Thyroid gland (tissue), 4 donors: ENCODE measurements around the gene CNTROB. TPM values are rescaled to one million over a fixed set of nuclear protein-coding genes. Genes with fewer than 3 reads are reported as not detected.

ENCODE experiments used
- DNase-seq, 2 donors: peaks; one replicate each; pipeline ENCODE4 v3.0.0-alpha.2; 2019
- H3K27ac ChIP-seq, 3 donors: fragments of 200-600 bp; sonication (generic); 1 replicate in 2 of 3; 2 replicates in 1 of 3; pipeline ENCODE4 v1.5.1; 2016 to 2019; ENCODE audit warnings: mild to moderate bottlenecking in 1 of 3, moderate library complexity in 1 of 3
- H3K27me3 ChIP-seq: fragments of 200-600 bp; sonication (generic); one replicate; pipeline ENCODE4 v1.5.1; 2019
- H3K36me3 ChIP-seq, 2 donors: fragments of 200-600 bp; sonication (generic); one replicate each; pipeline ENCODE4 v1.5.1; 2016 to 2019
- H3K4me1 ChIP-seq, 2 donors: fragments of 200-600 bp; sonication (generic); one replicate each; pipeline ENCODE4 v1.5.1; 2017 to 2019
- H3K4me3 ChIP-seq, 3 donors: fragments of 200-600 bp; sonication (generic); replicated peaks in 1 of 3; 1 replicate in 2 of 3; 2 replicates in 1 of 3; pipeline ENCODE4 v1.5.1; 2016; ENCODE audit warnings: mild to moderate bottlenecking in 1 of 3
- H3K9me3 ChIP-seq: fragments of 200-600 bp; sonication (generic); one replicate; pipeline ENCODE4 v1.5.1; 2017
- POLR2A ChIP-seq, 2 donors: fragments of 450-650 bp; IDR thresholded peaks; one replicate each; pipeline ENCODE4 v1.6.1; 2017; ENCODE audit warnings: antibody characterized with exemption in 2 of 2, mild to moderate bottlenecking in 2 of 2, moderate library complexity in 1 of 2
- WGBS, 2 donors: methylation state at CpG; one replicate each; pipeline ENCODE4 v1.1.5; 2017; 5-methylcytosine and 5-hydroxymethylcytosine counted together
- intact Hi-C: fragments of 100-400 bp; cut with DNase I; formaldehyde crosslinking; loops from one replicate; pipeline ENCODE4 v1.15.1; 2023
- total RNA-seq, 4 donors: library from RNA; depleted of rRNA; stranded (reverse); fragments of >200 nt; gene quantifications; one replicate each; pipeline ENCODE4 v1.2.3, GENCODE V29; 2016
- TF ChIP-seq, protein P1 (sequence below), 6 experiments: fragments of 200-600 bp in 3 of 6; fragments of 450-650 bp in 3 of 6; sonication (generic) in 3 of 6; IDR thresholded peaks; one replicate each; pipeline ENCODE4 v1.5.1; 2016 to 2019; ENCODE audit warnings: antibody characterized with exemption in 6 of 6, mild to moderate bottlenecking in 2 of 6, inconsistent platforms in 1 of 6, moderate library complexity in 1 of 6

The CNTROB gene
- total RNA-seq, 4 donors from 2014 or later = 21.0 to 35.9 (median 28.0) TPM

DNA sequence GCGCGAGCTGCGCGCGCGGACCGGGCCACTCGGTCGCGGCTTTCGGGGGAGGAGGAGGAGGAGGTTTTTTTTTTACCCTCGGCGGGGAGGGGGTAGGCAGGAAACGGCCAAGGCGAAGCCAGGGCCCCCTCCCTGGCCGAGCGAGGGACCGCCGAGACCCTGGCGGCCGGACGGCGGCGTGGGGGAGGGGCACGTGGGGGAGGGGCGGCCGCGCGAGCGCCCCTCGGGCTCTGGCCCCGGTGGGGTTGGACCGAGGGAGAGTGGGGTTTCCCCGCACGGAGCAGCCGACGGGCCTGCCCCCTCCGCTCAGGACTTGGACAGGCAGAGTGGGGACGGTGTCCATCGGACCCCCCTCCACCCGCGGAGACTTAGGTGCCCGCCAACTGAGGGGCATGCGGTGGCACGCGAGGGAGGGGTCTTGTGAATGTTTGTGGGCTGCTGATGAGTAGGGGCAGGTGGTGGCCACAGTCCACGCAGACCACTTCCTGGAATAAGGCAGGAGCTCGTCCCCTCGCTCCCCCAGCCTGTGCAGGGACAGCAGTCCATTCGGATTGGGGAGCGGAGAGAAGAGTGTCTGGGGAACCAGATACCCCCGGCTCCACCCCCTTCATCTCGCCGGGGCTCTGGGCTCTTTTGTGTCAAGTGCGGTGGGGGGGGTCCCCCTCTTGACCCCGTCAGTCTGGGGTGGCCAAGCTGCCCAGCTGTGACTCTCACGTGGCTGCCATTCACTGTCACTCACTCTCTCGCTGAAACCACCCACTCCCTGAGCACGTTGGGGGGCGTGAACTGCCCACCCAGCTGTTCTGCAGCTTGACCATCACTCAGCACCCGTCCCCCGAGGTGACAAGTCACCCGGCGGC is 46.4 kb upstream of the CNTROB start:
- intact Hi-C loops = no loop called here
- Histone ChIP-seq H3K4me3 (peak overlapping the region; percentile 49 to 88 (median 72)), H3K9me3 (no peaks in the 10 kb centered on the region), H3K4me1 (peaks cover 40 to 49% of the 10 kb centered on the region in 2 donors), H3K27ac (peak overlapping the region; percentile 79 to 98 (median 92)), H3K27me3 (no peaks in the 10 kb centered on the region), H3K36me3 (peaks cover 0 to 2% of the 10 kb centered on the region in 2 donors)
- TF ChIP-seq, protein P1, sequence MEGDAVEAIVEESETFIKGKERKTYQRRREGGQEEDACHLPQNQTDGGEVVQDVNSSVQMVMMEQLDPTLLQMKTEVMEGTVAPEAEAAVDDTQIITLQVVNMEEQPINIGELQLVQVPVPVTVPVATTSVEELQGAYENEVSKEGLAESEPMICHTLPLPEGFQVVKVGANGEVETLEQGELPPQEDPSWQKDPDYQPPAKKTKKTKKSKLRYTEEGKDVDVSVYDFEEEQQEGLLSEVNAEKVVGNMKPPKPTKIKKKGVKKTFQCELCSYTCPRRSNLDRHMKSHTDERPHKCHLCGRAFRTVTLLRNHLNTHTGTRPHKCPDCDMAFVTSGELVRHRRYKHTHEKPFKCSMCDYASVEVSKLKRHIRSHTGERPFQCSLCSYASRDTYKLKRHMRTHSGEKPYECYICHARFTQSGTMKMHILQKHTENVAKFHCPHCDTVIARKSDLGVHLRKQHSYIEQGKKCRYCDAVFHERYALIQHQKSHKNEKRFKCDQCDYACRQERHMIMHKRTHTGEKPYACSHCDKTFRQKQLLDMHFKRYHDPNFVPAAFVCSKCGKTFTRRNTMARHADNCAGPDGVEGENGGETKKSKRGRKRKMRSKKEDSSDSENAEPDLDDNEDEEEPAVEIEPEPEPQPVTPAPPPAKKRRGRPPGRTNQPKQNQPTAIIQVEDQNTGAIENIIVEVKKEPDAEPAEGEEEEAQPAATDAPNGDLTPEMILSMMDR (IDR thresholded peaks at IDR 0.05) = no peak
- peak in 1 of 2 donors; percentile 57 for TF ChIP-seq POLR2A (IDR thresholded peaks at IDR 0.05)
- WGBS, 2 donors = 0% methylated on average over 14 to 20 of the region's 64 CpGs
- DNase-seq = peak; percentile 66 to 86

DNA sequence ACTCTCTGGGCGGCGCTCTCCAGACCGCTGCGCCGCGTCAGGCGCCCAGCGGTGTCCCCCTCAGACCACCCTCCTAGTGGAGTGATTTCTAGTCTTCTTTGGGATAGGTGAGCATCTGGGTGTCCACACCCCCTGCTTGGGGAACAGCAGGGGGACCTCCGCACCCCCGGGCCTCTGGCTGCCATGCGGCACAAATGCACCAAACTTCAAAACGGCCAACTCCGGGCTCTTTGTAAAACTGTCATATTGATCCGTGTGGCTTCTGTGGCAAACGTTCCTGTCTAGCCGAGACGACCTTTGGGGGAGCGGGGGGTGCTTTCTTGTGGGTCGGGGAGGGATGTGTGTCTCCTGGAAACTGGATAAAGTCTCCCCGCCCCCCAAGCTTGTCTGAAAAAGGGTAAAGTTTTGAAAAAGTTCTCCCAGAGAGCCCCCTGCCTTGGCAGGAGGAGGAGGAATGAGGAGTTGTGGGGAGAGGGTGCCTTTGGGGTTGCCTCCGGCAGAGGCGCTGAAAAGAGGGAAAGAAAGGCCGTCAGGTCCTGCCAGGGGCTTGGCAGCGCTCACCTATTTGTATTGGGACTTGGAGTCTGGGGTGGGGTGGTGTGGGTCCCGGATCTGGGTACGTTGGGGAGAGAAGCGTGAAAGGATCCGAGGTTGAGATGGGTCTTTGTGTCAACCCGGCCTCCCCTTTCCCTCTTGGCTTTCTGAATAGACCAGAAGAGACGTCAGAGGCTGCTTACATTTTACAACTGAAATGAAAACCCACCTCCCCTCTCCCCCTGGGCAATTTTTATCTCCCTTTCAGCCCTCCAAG is 45.6 kb upstream of the CNTROB start:
- peaks cover 8 to 10% of the 10 kb centered on the region in 2 donors for H3K36me3 ChIP-seq
- H3K9me3 ChIP-seq = no peaks in the 10 kb centered on the region
- H3K27ac ChIP-seq = peak overlapping the region; percentile 79 to 98 (median 92)
- WGBS, 2 donors = 7 to 10% methylated on average over 20 to 24 of the region's 30 CpGs
- peak in 1 of 2 donors; percentile 45 for DNase-seq
- no peaks in the 10 kb centered on the region for H3K27me3 ChIP-seq
- intact Hi-C loops = no loop called here
- TF ChIP-seq, protein P1 (IDR thresholded peaks at IDR 0.05) = no peak
- TF ChIP-seq POLR2A (IDR thresholded peaks at IDR 0.05) = peak in 1 of 2 donors; percentile 19
- peaks cover 40 to 49% of the 10 kb centered on the region in 2 donors for H3K4me1 ChIP-seq
- peak overlapping the region in 2 of 3 donors; percentile 49 to 88 for H3K4me3 ChIP-seq

GRCh38 chr17:7887038-7887481 is 44.9 kb upstream of the CNTROB start:
- Histone ChIP-seq H3K27ac (peak overlapping the region; percentile 79 to 98 (median 92)), H3K4me1 (peaks cover 40 to 47% of the 10 kb centered on the region in 2 donors), H3K27me3 (no peaks in the 10 kb centered on the region), H3K36me3 (peaks cover 10 to 13% of the 10 kb centered on the region in 2 donors), H3K4me3 (peak overlapping the region in 1 of 3 donors; percentile 49), H3K9me3 (no peaks in the 10 kb centered on the region)
- WGBS, 2 donors = 3 to 8% methylated on average over 8 of the region's 8 CpGs
- DNase-seq = no peak
- intact Hi-C loops = no loop called here
- no peak for TF ChIP-seq POLR2A (IDR thresholded peaks at IDR 0.05)
- TF ChIP-seq, protein P1 (IDR thresholded peaks at IDR 0.05) = no peak

DNA sequence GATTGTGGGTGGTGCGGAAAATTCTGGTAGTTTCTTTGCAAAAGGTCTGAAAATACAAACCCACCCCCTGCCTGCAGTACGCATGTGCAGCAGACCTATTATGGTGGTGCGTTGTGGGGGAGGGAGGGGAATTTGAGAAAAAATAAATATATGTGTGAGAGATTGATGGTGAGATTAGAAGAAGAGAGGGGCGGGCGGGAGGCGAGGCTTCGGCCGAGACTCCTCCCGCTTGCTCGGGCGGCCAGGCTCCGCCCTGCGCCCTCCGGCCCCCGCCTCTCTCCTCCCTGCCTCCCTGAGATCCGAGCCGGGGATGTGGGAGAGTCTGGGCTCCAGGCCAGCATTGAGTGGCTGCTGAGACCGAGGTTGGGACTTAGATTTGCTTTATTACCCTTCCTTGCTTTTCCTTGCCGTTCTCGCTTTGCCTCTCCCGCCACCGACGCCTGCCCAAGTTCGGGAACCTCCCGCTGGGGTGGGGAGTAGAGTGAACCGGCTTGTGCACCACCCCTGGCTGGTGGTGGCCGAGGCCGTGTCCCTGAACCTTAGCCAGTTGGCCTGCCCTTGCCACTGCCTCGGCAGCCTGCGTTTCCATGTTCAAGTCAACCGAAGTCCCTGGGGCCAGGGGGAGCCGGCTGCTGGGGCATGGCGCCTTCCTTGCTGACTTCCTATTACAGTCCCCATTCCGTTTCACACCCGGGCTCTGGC is 44.4 kb upstream of the CNTROB start:
- Histone ChIP-seq H3K27me3 (no peaks in the 10 kb centered on the region), H3K36me3 (peaks cover 10 to 13% of the 10 kb centered on the region in 2 donors), H3K4me3 (peak overlapping the region in 1 of 3 donors; percentile 49), H3K9me3 (no peaks in the 10 kb centered on the region), H3K4me1 (peaks cover 40 to 45% of the 10 kb centered on the region in 2 donors), H3K27ac (peak overlapping the region; percentile 81 to 98 (median 92))
- peak; percentile 98 for DNase-seq
- TF ChIP-seq POLR2A (IDR thresholded peaks at IDR 0.05) = peak in 1 of 2 donors; percentile 76
- TF ChIP-seq, protein P1 (IDR thresholded peaks at IDR 0.05) = no peak
- WGBS, 2 donors = 0 to 3% methylated on average over 29 to 34 of the region's 35 CpGs
- intact Hi-C loops = no loop called here
